ENCODE measurements around the gene ZNRF2. TPM values are rescaled to one million over a fixed set of nuclear protein-coding genes. Genes with fewer than 3 reads are reported as not detected.

Gene ZNRF2
- total and polyA plus RNA-seq, 2 donors (not counting 3 experiments of a cell fraction or from before 2014, with no cell fraction given), result 1.4 to 5.9 TPM

DNA sequence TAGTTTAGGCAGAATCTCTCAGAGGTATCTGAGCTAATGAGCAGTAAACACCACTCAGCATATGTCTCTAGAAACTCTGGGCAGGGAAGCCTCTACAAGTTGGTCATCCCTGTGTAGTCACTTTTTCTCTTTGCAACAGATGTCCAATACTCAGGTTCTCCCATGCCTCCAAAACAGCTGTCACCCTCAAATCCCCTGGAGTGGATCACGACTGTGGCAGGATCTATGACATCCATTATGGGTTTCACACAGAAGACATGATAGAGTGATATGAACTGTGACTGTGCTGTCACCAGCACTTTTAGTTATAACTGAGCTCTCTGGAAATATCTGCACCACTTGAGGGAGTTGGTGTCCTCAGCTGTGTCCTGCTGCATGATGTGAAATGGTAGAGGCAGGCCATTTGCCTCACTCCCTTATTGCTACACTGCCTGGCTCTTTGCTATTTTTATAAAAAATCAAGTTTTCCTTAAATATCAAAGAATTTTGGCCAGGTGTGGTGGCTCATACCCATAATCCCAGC lies 24.1 kb upstream of the ZNRF2 start:
- ChIA-PET CTCF (interaction anchor here (1.1 kb wide), 1 partner anchor 16 kb away, joined by 3 read pairs; no protein-coding TSS in a partner anchor), POLR2A (no interaction called here)
- no peaks in the 10 kb centered on the region for H3K36me3 ChIP-seq (ENCODE audit: control insufficient read depth in 2 of 2, extremely low read depth in 1 of 2, insufficient read depth in 2 of 2, low read length in 2 of 2)
- no peaks in the 10 kb centered on the region for H3K79me2 ChIP-seq (ENCODE audit: control insufficient read depth, insufficient read depth, low read length)
- H3K4me1 ChIP-seq (ENCODE audit: control insufficient read depth, extremely low read depth, insufficient read depth, low read length), result no peaks in the 10 kb centered on the region
- DNase-seq (ENCODE audit: low read depth, low spot score), result no peak
- no peak overlapping the region for H3K4me2 ChIP-seq (ENCODE audit: insufficient read depth, low read length)
- H3K27ac ChIP-seq (ENCODE audit: insufficient read depth, low read depth, low read length), result no peak overlapping the region
- no peak overlapping the region for H3K9ac ChIP-seq (replicated peaks; ENCODE audit: extremely low read depth, insufficient read depth, low read length)
- peaks cover 4 to 6% of the 10 kb centered on the region in 2 experiments for H3K27me3 ChIP-seq (ENCODE audit: control insufficient read depth in 2 of 2, insufficient read depth in 2 of 2, low read length in 2 of 2)
- no peak overlapping the region for H3K4me3 ChIP-seq (replicated peaks in 1 of 3; ENCODE audit: insufficient read depth in 1 of 3, low read depth in 1 of 3, low read length in 3 of 3)
- H3K9me3 ChIP-seq (replicated peaks; ENCODE audit: control insufficient read depth, insufficient read depth, low read length), result no peaks in the 10 kb centered on the region
- no peaks in the 10 kb centered on the region for H4K20me1 ChIP-seq (replicated peaks; ENCODE audit: control insufficient read depth, extremely low read depth, insufficient read depth, low read length)
- no peak overlapping the region for H2AFZ ChIP-seq (ENCODE audit: low read depth, low read length)
- dilution Hi-C loops (cut with MboI; ENCODE audit: extremely low pct_ligation_motif_present, low sequenced_read_pairs) (no loop called here), intact Hi-C loops (cut with micrococcal nuclease) (no loop called here)
- TF ChIP-seq JUN (IDR thresholded peaks at IDR 0.05; ENCODE audit: borderline replicate concordance, insufficient read depth, insufficient read length, low read depth) (no peak), POLR2AphosphoS5 (IDR thresholded peaks at IDR 0.05; ENCODE audit: insufficient read depth, low read depth, low read length) (no peak), GATA2 (IDR thresholded peaks at IDR 0.05; ENCODE audit: insufficient read depth, insufficient read length, low read depth, low read length) (no peak), POLR2A (IDR thresholded peaks at IDR 0.05; ENCODE audit: low read depth, low read length) (no peak), EZH2 (IDR thresholded peaks at IDR 0.05; ENCODE audit: borderline replicate concordance, low read depth, low read length, severe bottlenecking) (no peak), MYC (IDR thresholded peaks at IDR 0.05; ENCODE audit: low read depth, low read length) (no peak), FOS (IDR thresholded peaks at IDR 0.05; ENCODE audit: borderline replicate concordance, insufficient read depth, low read length) (no peak)
- TF ChIP-seq, protein P1, sequence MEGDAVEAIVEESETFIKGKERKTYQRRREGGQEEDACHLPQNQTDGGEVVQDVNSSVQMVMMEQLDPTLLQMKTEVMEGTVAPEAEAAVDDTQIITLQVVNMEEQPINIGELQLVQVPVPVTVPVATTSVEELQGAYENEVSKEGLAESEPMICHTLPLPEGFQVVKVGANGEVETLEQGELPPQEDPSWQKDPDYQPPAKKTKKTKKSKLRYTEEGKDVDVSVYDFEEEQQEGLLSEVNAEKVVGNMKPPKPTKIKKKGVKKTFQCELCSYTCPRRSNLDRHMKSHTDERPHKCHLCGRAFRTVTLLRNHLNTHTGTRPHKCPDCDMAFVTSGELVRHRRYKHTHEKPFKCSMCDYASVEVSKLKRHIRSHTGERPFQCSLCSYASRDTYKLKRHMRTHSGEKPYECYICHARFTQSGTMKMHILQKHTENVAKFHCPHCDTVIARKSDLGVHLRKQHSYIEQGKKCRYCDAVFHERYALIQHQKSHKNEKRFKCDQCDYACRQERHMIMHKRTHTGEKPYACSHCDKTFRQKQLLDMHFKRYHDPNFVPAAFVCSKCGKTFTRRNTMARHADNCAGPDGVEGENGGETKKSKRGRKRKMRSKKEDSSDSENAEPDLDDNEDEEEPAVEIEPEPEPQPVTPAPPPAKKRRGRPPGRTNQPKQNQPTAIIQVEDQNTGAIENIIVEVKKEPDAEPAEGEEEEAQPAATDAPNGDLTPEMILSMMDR (IDR thresholded peaks at IDR 0.05; ENCODE audit: extremely low read depth in 1 of 2, insufficient read depth in 1 of 2, low read depth in 1 of 2, low read length in 2 of 2), result no peak
- TF ChIP-seq, protein P2, sequence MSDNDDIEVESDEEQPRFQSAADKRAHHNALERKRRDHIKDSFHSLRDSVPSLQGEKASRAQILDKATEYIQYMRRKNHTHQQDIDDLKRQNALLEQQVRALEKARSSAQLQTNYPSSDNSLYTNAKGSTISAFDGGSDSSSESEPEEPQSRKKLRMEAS (IDR thresholded peaks at IDR 0.05; ENCODE audit: insufficient read depth, insufficient read length), result no peak
- BruUV-seq (replicated peaks), result no TSS peak
- FAIRE-seq, result no peak
- H3K9me1 ChIP-seq (replicated peaks; ENCODE audit: control insufficient read depth, extremely low read depth, insufficient read depth, low read length), result no peaks in the 10 kb centered on the region

Measured in endothelial cell of umbilical vein (primary cell).